ENCODE data around the gene TPSAB1. TPM values are rescaled to one million over a fixed set of nuclear protein-coding genes. Genes with fewer than 3 reads are reported as not detected.

The TPSAB1 gene
- total RNA-seq, 1 experiment from 2014 or later = not detected

DNA sequence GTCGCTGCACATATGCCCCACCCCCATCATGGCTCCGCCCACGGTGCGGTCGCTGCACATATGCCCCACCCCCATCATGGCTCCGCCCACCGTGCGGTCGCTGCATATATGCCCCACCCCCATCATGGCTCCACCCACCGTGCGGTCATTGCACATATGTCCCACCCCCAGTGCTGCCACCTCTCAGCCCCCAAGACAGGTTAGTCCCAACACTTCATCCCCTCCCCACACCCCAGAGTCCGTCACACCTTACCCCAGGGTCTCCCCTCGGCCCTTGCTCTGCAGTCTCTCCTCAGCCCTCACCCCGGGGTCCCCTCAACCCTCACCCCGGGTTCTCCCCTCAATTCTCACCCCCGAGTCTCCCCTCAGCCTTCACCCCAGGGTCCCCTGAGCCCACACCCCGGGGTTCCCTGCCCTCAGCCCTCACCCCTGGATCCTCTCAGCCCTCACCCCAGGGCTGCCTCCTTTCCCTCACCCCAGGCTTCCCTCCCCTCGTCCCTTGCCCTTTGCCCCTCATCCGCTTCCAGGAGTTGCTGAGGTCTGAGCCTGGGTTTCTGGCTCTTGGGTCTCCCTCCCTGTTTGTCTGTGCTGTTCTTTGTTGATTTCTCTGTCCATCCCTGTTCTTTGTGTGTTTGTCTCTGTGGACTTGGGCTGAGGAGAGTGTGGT lies 41.0 kb upstream of the TPSAB1 start:
- BruUV-seq (replicated peaks) = no TSS peak
- CTCF ChIA-PET = no interaction called here
- H3K36me3 Mint-ChIP-seq (ENCODE audit: insufficient read depth, unreplicated experiment) = peaks cover 6% of the 10 kb centered on the region
- no peaks in the 10 kb centered on the region for H3K9me3 ChIP-seq
- H3K4me1 Mint-ChIP-seq (ENCODE audit: low read depth, unreplicated experiment) = no peaks in the 10 kb centered on the region
- H3K9me3 Mint-ChIP-seq (ENCODE audit: unreplicated experiment) = no peaks in the 10 kb centered on the region
- H3K27me3 ChIP-seq (replicated peaks; ENCODE audit: control insufficient read depth, insufficient read depth, low read length) = no peaks in the 10 kb centered on the region
- H3K27ac Mint-ChIP-seq (ENCODE audit: unreplicated experiment) = no peak overlapping the region
- H3K4me1 ChIP-seq = no peaks in the 10 kb centered on the region
- H3K4me3 Mint-ChIP-seq (ENCODE audit: unreplicated experiment) = no peak overlapping the region
- no peak overlapping the region for H3K4me3 ChIP-seq (ENCODE audit: low read depth, low read length)
- DNase-seq = no peak
- intact Hi-C loops (cut with micrococcal nuclease; ENCODE audit: unreplicated experiment) = no loop called here
- H3K27me3 Mint-ChIP-seq (ENCODE audit: insufficient read depth, unreplicated experiment) = no peaks in the 10 kb centered on the region
- TF ChIP-seq, protein P1, sequence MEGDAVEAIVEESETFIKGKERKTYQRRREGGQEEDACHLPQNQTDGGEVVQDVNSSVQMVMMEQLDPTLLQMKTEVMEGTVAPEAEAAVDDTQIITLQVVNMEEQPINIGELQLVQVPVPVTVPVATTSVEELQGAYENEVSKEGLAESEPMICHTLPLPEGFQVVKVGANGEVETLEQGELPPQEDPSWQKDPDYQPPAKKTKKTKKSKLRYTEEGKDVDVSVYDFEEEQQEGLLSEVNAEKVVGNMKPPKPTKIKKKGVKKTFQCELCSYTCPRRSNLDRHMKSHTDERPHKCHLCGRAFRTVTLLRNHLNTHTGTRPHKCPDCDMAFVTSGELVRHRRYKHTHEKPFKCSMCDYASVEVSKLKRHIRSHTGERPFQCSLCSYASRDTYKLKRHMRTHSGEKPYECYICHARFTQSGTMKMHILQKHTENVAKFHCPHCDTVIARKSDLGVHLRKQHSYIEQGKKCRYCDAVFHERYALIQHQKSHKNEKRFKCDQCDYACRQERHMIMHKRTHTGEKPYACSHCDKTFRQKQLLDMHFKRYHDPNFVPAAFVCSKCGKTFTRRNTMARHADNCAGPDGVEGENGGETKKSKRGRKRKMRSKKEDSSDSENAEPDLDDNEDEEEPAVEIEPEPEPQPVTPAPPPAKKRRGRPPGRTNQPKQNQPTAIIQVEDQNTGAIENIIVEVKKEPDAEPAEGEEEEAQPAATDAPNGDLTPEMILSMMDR (IDR thresholded peaks at IDR 0.05; ENCODE audit: insufficient read depth in 1 of 2, low read depth in 1 of 2, low read length in 1 of 2, severe bottlenecking in 1 of 2, unreplicated experiment in 1 of 2) = no peak
- POLR2A ChIA-PET = no interaction called here
- H3K36me3 ChIP-seq (ENCODE audit: control insufficient read depth, insufficient read depth, low read length) = no peaks in the 10 kb centered on the region; the same call in 1 of the 2 replicates

DNA sequence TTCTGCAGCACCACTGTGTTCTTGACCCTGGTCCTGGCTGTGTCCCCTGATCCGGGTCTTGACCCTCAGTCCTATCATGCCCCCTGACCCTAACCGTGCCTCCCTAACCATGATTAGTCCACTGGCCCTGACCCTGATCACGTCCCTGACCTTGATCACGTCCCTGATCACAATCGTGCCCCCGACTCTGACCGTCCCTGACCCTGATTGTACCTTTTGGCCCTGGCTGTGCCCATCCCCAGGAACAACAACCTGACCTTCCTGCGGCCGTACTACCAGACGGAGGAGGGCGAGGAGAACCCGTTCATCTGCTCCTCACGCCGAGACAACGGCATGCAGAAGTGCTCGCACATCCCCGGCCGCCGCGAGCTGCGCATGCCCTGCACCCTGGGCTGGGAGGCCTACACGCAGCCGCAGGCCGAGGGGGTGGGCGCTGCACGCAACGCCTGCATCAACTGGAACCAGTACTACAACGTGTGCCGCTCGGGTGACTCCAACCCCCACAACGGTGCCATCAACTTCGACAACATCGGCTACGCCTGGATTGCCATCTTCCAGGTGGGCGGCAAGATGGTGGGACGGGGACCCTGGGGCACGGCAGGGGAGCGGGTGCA lies 40.4 kb upstream of the TPSAB1 start:
- Mint-ChIP-seq H3K36me3 (ENCODE audit: insufficient read depth, unreplicated experiment) (peaks cover 6% of the 10 kb centered on the region), H3K4me1 (ENCODE audit: low read depth, unreplicated experiment) (no peaks in the 10 kb centered on the region), H3K27me3 (ENCODE audit: insufficient read depth, unreplicated experiment) (no peaks in the 10 kb centered on the region), H3K4me3 (ENCODE audit: unreplicated experiment) (no peak overlapping the region), H3K27ac (ENCODE audit: unreplicated experiment) (no peak overlapping the region), H3K9me3 (ENCODE audit: unreplicated experiment) (no peaks in the 10 kb centered on the region)
- ChIA-PET CTCF (no interaction called here), POLR2A (no interaction called here)
- DNase-seq = no peak
- no peaks in the 10 kb centered on the region for H3K4me1 ChIP-seq
- no peak overlapping the region for H3K4me3 ChIP-seq (ENCODE audit: low read depth, low read length)
- TF ChIP-seq, protein P1 (IDR thresholded peaks at IDR 0.05; ENCODE audit: insufficient read depth in 1 of 2, low read depth in 1 of 2, low read length in 1 of 2, severe bottlenecking in 1 of 2, unreplicated experiment in 1 of 2) = no peak
- H3K36me3 ChIP-seq (ENCODE audit: control insufficient read depth, insufficient read depth, low read length) = no peaks in the 10 kb centered on the region; the same call in 1 of the 2 replicates
- intact Hi-C loops (cut with micrococcal nuclease; ENCODE audit: unreplicated experiment) = no loop called here
- no peaks in the 10 kb centered on the region for H3K9me3 ChIP-seq
- H3K27me3 ChIP-seq (replicated peaks; ENCODE audit: control insufficient read depth, insufficient read depth, low read length) = no peaks in the 10 kb centered on the region
- BruUV-seq (replicated peaks) = no TSS peak

DNA sequence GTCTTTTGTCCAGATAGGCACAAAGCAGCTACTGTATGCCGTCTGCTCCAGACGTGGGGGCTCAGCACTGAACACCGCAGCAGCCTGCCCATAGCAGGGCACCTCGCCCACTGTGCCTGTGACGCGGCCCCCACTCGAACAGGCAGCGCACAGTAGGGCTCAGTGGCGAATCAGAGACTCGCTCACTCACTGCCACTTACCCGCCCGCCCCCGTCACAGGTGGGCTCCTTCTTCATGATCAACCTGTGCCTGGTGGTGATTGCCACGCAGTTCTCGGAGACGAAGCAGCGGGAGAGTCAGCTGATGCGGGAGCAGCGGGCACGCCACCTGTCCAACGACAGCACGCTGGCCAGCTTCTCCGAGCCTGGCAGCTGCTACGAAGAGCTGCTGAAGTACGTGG lies 39.1 kb upstream of the TPSAB1 start:
- BruUV-seq (replicated peaks) = no TSS peak
- Mint-ChIP-seq H3K27me3 (ENCODE audit: insufficient read depth, unreplicated experiment) (no peaks in the 10 kb centered on the region), H3K27ac (ENCODE audit: unreplicated experiment) (no peak overlapping the region), H3K4me3 (ENCODE audit: unreplicated experiment) (no peak overlapping the region), H3K36me3 (ENCODE audit: insufficient read depth, unreplicated experiment) (peaks cover 14% of the 10 kb centered on the region), H3K9me3 (ENCODE audit: unreplicated experiment) (no peaks in the 10 kb centered on the region), H3K4me1 (ENCODE audit: low read depth, unreplicated experiment) (no peaks in the 10 kb centered on the region)
- intact Hi-C loops (cut with micrococcal nuclease; ENCODE audit: unreplicated experiment) = no loop called here
- TF ChIP-seq, protein P1 (IDR thresholded peaks at IDR 0.05; ENCODE audit: insufficient read depth in 1 of 2, low read depth in 1 of 2, low read length in 1 of 2, severe bottlenecking in 1 of 2, unreplicated experiment in 1 of 2) = no peak
- Histone ChIP-seq H3K36me3 (ENCODE audit: control insufficient read depth, insufficient read depth, low read length) (no peaks in the 10 kb centered on the region; the same call in 1 of the 2 replicates), H3K27me3 (replicated peaks; ENCODE audit: control insufficient read depth, insufficient read depth, low read length) (no peaks in the 10 kb centered on the region), H3K4me3 (ENCODE audit: low read depth, low read length) (no peak overlapping the region), H3K9me3 (no peaks in the 10 kb centered on the region), H3K4me1 (no peaks in the 10 kb centered on the region)
- ChIA-PET POLR2A (no interaction called here), CTCF (no interaction called here)
- DNase-seq = no peak

Data from Caco-2 (cell line).